MCF 10A (cell line): ENCODE results near the gene TBC1D30. TPM values are rescaled to one million over a fixed set of nuclear protein-coding genes. Genes with fewer than 3 reads are reported as not detected.

Experiments used
- BruUV-seq: library from RNA; stranded (reverse); fragments of 400-500 nt; replicated peaks from 2 replicates; lab custom pipeline; 2021; lab: Mats Ljungman, UMichigan
- CTCF ChIA-PET: fragments of 300-600 bp; sonication (Branson Sonifier 250); formaldehyde crosslinking; extraction: SDS; loops from one replicate; lab custom pipeline; 2021; ENCODE audit warnings: antibody characterized with exemption, inconsistent platforms; lab: Yijun Ruan, JAX
- POLR2A ChIA-PET: fragments of 300-600, 350-650 bp; sonication (Branson Sonifier 250); formaldehyde crosslinking; extraction: SDS; loops from one replicate; lab custom pipeline; 2020; ENCODE audit warnings: antibody characterized with exemption, inconsistent platforms; lab: Yijun Ruan, JAX
- DNase-seq: peaks from one replicate; pipeline ENCODE4 v3.0.0-alpha.2; 2018; ENCODE audit not compliant: unreplicated experiment
- H3K27ac Mint-ChIP-seq: one replicate; pipeline ENCODE4 v1.8.0; 2022; ENCODE audit warnings: mild to moderate bottlenecking, low read depth, mixed read lengths; ENCODE audit not compliant: unreplicated experiment
- H3K27me3 Mint-ChIP-seq: one replicate; pipeline ENCODE4 v1.8.0; 2022; ENCODE audit warnings: mixed read lengths; ENCODE audit not compliant: insufficient read depth, unreplicated experiment
- H3K36me3 Mint-ChIP-seq: one replicate; pipeline ENCODE4 v1.8.0; 2022; ENCODE audit warnings: mild to moderate bottlenecking, moderate library complexity, mixed read lengths; ENCODE audit not compliant: insufficient read depth, unreplicated experiment
- H3K4me1 Mint-ChIP-seq: one replicate; pipeline ENCODE4 v1.8.0; 2022; ENCODE audit warnings: mixed read lengths; ENCODE audit not compliant: insufficient read depth, unreplicated experiment
- H3K4me3 Mint-ChIP-seq: one replicate; pipeline ENCODE4 v1.8.0; 2022; ENCODE audit warnings: mild to moderate bottlenecking, moderate library complexity, mixed read lengths; ENCODE audit not compliant: unreplicated experiment
- H3K9me3 Mint-ChIP-seq: one replicate; pipeline ENCODE4 v1.8.0; 2022; ENCODE audit warnings: mixed read lengths; ENCODE audit not compliant: unreplicated experiment
- intact Hi-C: fragments of 100-400 bp; cut with micrococcal nuclease; formaldehyde crosslinking; loops from 2 replicates; pipeline ENCODE4 v1.14.1; 2022
- total RNA-seq: library from RNA; stranded (reverse); gene quantifications from 2 replicates; pipeline ENCODE4 v1.2.3, GENCODE V29; 2022
- TF ChIP-seq, protein P1 (sequence below): fragments of 200-600 bp; IDR thresholded peaks from one replicate; pipeline ENCODE4 v1.8.0; 2022; ENCODE audit warnings: antibody characterized with exemption, mild to moderate bottlenecking; ENCODE audit not compliant: unreplicated experiment

TBC1D30 gene
- total RNA-seq, 1 experiment from 2014 or later = 9.4 TPM

DNA sequence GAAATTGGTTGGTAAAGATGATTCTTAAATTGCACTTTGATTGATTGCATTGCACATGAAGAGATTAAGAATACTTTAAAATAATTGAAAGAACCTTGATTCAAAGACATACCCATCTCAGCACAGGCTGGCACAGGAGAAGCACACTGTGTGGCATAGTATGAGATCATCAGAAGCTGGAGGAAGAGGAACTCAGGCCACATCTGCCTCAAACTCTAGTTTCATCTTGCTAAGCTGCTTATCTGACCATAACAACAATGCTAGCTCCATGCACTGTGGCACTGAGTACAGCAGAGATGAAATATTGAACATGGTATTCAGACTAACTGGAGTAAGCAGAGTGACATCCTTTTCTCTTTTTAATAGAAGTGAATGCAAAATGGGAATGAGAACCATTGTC lies 99.1 kb downstream of the TBC1D30 start:
- no peaks in the 10 kb centered on the region for H3K36me3 Mint-ChIP-seq
- ChIA-PET POLR2A (no interaction called here), CTCF (interaction anchor here (0.6 kb wide), 1 partner anchor 289 kb away, joined by 5 read pairs; no protein-coding TSS in a partner anchor)
- intact Hi-C loops = no loop called here
- no peak overlapping the region for H3K27ac Mint-ChIP-seq
- peaks cover 45% of the 10 kb centered on the region for H3K27me3 Mint-ChIP-seq
- no TSS peak for BruUV-seq
- no peaks in the 10 kb centered on the region for H3K9me3 Mint-ChIP-seq
- TF ChIP-seq, protein P1, sequence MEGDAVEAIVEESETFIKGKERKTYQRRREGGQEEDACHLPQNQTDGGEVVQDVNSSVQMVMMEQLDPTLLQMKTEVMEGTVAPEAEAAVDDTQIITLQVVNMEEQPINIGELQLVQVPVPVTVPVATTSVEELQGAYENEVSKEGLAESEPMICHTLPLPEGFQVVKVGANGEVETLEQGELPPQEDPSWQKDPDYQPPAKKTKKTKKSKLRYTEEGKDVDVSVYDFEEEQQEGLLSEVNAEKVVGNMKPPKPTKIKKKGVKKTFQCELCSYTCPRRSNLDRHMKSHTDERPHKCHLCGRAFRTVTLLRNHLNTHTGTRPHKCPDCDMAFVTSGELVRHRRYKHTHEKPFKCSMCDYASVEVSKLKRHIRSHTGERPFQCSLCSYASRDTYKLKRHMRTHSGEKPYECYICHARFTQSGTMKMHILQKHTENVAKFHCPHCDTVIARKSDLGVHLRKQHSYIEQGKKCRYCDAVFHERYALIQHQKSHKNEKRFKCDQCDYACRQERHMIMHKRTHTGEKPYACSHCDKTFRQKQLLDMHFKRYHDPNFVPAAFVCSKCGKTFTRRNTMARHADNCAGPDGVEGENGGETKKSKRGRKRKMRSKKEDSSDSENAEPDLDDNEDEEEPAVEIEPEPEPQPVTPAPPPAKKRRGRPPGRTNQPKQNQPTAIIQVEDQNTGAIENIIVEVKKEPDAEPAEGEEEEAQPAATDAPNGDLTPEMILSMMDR = no peak
- no peaks in the 10 kb centered on the region for H3K4me1 Mint-ChIP-seq
- H3K4me3 Mint-ChIP-seq = no peak overlapping the region
- no peak for DNase-seq

Other genes with a start within 250 kb of the TBC1D30 start
- gene RASSF3, start 214.2 kb upstream of the TBC1D30 start, total RNA-seq = 30.5 and 30.6 TPM in 2 replicates
- 54.7 and 60.8 TPM in 2 replicates for gene GNS, start 65.2 kb upstream of the TBC1D30 start, total RNA-seq